Activated naive CD8-positive, alpha-beta T cell (primary cell): ENCODE results near the gene LCN6.
"Not testable (repeated sequence)": the region's sequence is repeated elsewhere in the genome, so short reads cannot be mapped to it uniquely, and the experiment has no call there.

ENCODE experiments used
- H3K27ac Mint-ChIP-seq: one replicate; pipeline ENCODE4 v1.8.0; 2021; ENCODE audit warnings: mixed read lengths
- H3K27me3 Mint-ChIP-seq: one replicate; pipeline ENCODE4 v1.8.0; 2021; ENCODE audit warnings: mixed read lengths
- H3K36me3 Mint-ChIP-seq: one replicate; pipeline ENCODE4 v1.8.0; 2021; ENCODE audit warnings: mixed read lengths
- H3K4me1 Mint-ChIP-seq: one replicate; pipeline ENCODE4 v1.8.0; 2021; ENCODE audit warnings: low read depth, mixed read lengths
- H3K4me3 Mint-ChIP-seq: one replicate; pipeline ENCODE4 v1.8.0; 2021; ENCODE audit warnings: mild to moderate bottlenecking, mixed read lengths
- H3K9me3 Mint-ChIP-seq: one replicate; pipeline ENCODE4 v1.8.0; 2021; ENCODE audit warnings: low read depth, mixed read lengths

The LCN6 gene

DNA sequence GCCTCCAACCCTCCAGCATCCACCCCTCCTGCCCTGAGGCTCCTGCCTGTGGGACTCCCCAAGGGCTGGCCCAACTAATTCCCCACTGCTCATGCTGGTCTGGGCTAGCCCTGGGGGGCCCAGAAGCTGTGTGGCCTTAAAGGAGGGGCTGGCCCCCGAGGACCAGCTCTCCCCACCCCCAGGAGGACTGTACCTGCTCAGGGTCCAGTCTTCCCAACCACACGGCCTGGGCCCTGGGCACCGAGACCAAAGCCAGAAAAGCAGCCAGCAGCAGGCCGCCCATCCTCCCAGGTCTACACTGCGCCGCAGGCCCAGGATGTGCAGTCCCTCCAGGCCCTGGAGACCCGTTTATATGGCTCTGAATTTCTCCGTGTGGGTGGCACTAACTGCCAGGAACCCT is at the start of gene LCN6:
TSS of gene LCN6 (minus strand) at position 325 of the 400 bp plus-strand sequence. CDS start at position 283, 42 bp downstream.
- Mint-ChIP-seq H3K4me3 (no peak within 1 kb of the TSS), H3K36me3 (peaks cover 6% of the 10 kb centered on the region), H3K27me3 (peaks cover 1% of the 10 kb centered on the region), H3K4me1 (peaks cover 5% of the 10 kb centered on the region), H3K9me3 (peaks cover 15% of the 10 kb centered on the region), H3K27ac (no peak within 1 kb of the TSS)

GRCh38 chr9:136796775-136797347 is 48.5 kb upstream of the LCN6 start:
- H3K4me1 Mint-ChIP-seq, result peaks cover 28% of the 10 kb centered on the region
- not testable (repeated sequence) for H3K27me3 Mint-ChIP-seq

GRCh38 chr9:136796238-136796774 is 48.0 kb upstream of the LCN6 start, which contains the start of gene CCDC183:
CCDC183 (plus strand) TSS chr9:136796338; CDS start chr9:136796398, 60 bp downstream.
- no peaks in the 10 kb centered on the region for H3K9me3 Mint-ChIP-seq
- H3K4me1 Mint-ChIP-seq, result peaks cover 27% of the 10 kb centered on the region
- no peaks in the 10 kb centered on the region for H3K27me3 Mint-ChIP-seq
- H3K4me3 Mint-ChIP-seq, result peak within 1 kb of the TSS; percentile 6
- no peaks in the 10 kb centered on the region for H3K36me3 Mint-ChIP-seq
- H3K27ac Mint-ChIP-seq, result no peak within 1 kb of the TSS

More at GRCh38 chr9:136796775-136797347, 48.5 kb upstream of the LCN6 start:
- peak overlapping the region; percentile 6 for H3K4me3 Mint-ChIP-seq
- not testable (repeated sequence) for H3K9me3 Mint-ChIP-seq, H3K36me3 Mint-ChIP-seq, H3K27ac Mint-ChIP-seq

- Mint-ChIP-seq H3K9me3 (no peaks in the 10 kb centered on the region), H3K27me3 (no peaks in the 10 kb centered on the region), H3K4me3 (no peak overlapping the region), H3K36me3 (no peaks in the 10 kb centered on the region), H3K27ac (no peak overlapping the region), H3K4me1 (peaks cover 22% of the 10 kb centered on the region)
Measured at GRCh38 chr9:136795000-136795348, 46.6 kb upstream of the LCN6 start.

DNA sequence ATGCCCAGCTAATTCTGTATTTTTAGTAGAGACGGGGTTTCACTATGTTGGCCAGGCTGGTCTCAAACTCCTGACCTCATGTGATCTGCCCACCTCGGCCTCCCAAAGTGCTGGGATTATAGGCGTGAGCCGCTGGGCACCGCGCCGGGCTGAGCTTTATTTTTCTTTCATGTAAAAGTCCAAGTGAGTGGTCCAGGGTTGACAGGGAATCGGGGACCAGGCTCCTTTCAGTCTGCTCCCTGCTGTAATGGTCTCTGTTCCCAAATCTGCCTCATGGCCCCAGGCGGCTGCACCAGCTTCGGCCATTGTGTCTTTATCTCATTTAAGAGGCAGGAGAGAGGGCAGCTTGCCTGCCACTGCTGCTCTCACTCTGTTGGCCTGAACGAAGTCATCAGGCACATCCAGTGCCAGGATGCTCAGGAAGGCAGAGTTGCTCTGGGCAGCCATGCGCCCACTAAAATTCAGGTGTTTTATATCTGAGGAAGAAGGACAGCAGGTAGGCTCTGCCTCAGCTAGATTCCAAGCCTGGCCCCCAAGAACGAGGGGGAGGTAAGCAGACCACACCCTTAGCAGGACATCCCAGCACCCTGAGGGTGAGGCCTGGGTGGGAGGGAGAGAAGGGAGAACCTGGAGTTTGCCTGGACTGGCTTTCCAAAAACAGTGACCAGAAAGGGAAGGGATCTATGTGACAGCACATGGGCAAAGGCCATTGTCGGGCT is 46.1 kb upstream of the LCN6 start:
- H3K27me3 Mint-ChIP-seq, result no peaks in the 10 kb centered on the region
- H3K4me1 Mint-ChIP-seq, result peaks cover 22% of the 10 kb centered on the region
- no peak overlapping the region for H3K27ac Mint-ChIP-seq
- no peak overlapping the region for H3K4me3 Mint-ChIP-seq
- no peaks in the 10 kb centered on the region for H3K36me3 Mint-ChIP-seq
- no peaks in the 10 kb centered on the region for H3K9me3 Mint-ChIP-seq

DNA sequence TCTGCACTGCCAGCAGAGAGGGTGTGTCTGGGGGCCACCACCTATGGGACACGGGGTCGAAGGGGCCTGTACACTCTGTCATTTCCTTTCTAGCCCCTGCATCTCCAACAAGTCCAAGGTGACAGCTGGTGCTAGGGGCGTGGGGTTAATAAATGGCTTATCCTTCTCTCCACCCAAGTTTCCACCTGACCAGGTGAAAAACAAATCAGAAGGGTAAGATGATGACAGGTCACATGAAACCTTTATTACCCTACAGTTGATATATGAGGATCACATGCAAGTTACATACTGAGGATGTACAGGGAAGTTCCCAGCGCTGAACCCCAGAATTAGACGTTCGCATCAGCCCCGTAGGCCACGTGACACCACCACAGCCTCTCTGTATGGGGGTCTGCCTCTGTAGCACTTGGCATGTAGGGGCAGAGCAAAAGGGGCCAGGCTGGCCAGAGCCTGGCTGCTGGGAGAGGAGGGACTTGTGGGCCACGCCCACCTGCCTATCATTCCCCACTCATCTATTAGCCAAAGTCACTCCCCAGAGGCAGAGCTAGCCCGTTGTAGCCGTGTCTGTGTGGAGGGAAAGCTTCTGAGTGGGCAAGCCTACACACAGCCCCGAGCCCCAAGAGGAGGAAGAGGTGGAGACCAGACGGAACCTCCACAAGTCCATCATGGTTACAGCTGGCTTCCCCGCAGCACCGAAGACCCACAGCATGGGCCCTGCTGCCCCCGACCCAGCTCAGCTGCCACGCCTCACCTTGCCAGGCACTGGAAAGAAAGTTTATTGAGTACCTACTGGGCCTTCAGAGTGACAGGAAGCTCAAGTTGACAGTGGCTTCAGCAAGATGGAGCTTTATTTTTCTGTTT is 45.0 kb upstream of the LCN6 start:
- peak overlapping the region; percentile 59 for H3K4me3 Mint-ChIP-seq
- no peaks in the 10 kb centered on the region for H3K9me3 Mint-ChIP-seq
- H3K36me3 Mint-ChIP-seq, result no peaks in the 10 kb centered on the region
- no peaks in the 10 kb centered on the region for H3K27me3 Mint-ChIP-seq
- peak overlapping the region; percentile 54 for H3K27ac Mint-ChIP-seq
- H3K4me1 Mint-ChIP-seq, result peaks cover 22% of the 10 kb centered on the region

GRCh38 chr9:136792321-136793085 is 44.2 kb upstream of the LCN6 start:
- no peak overlapping the region for H3K27ac Mint-ChIP-seq
- H3K4me3 Mint-ChIP-seq, result peak overlapping the region; percentile 84
- no peaks in the 10 kb centered on the region for H3K36me3 Mint-ChIP-seq
- H3K4me1 Mint-ChIP-seq, result peaks cover 27% of the 10 kb centered on the region
- H3K9me3 Mint-ChIP-seq, result no peaks in the 10 kb centered on the region
- no peaks in the 10 kb centered on the region for H3K27me3 Mint-ChIP-seq

DNA sequence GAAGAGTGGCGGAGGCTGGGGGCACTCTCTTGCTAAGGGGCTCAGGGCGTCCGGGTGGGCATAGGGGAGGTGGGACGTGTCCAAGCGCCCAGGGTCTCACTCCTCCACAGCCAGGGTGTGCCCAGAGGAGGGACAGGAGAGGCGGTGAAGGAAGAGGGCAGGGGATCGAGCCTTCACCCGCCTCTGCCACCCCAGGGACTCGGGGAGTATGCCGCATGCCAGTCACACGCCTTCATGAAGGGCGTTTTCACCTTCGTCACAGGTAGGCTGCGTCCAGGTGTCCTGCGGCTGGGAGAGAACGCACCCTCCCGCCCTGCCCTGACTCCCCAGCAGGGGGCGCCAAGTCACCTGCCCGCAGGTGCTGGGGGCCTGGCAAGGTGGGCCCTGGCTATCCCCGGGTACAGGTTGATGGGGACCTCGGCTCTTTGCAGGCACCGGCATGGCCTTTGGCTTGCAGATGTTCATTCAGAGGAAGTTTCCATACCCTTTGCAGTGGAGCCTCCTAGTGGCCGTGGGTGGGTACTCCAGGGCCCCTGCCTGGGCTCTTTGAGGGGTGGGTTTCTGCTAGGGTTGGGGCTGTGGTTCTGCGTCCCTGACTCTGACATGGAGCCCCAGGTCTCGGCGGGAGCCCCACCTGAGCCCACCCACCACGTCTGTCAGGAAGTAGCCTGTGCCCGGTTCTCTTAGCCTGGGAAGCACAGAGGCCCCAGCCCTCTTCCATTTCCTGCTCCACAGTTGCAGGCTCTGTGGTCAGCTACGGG is 43.4 kb upstream of the LCN6 start:
- H3K4me1 Mint-ChIP-seq, result peaks cover 26% of the 10 kb centered on the region
- no peaks in the 10 kb centered on the region for H3K36me3 Mint-ChIP-seq
- H3K27me3 Mint-ChIP-seq, result peaks cover 2% of the 10 kb centered on the region
- peak overlapping the region; percentile 84 for H3K4me3 Mint-ChIP-seq
- no peaks in the 10 kb centered on the region for H3K9me3 Mint-ChIP-seq
- peak overlapping the region; percentile 86 for H3K27ac Mint-ChIP-seq

GRCh38 chr9:136790640-136791515 is 42.6 kb upstream of the LCN6 start, which contains the start of gene TMEM141:
TMEM141 (plus strand) TSS chr9:136791344; CDS start chr9:136791371, 27 bp downstream.
- Mint-ChIP-seq H3K36me3 (no peaks in the 10 kb centered on the region), H3K27ac (peak within 1 kb of the TSS; percentile 86), H3K27me3 (peaks cover 2% of the 10 kb centered on the region), H3K4me3 (peak within 1 kb of the TSS; percentile 84), H3K4me1 (peaks cover 18% of the 10 kb centered on the region), H3K9me3 (no peaks in the 10 kb centered on the region)

DNA sequence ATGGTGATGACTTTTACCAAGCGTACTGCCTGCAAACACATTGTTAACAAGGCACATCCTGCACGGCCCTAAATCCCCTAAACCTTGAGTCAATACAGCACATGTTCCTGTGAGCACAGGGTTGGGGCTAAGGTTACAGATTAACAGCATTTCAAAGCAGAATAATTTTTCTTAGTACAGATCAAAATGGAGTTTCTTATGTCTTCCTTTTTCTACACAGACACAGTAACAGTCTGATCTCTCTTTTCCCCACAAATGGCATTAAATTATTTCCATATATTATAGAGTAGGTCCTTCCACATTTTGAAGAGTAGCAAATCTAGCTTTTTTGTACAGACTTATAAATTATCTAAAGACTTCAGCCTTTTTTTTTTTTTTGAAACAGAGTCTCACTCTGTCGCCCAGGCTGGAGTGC is 41.2 kb upstream of the LCN6 start:
- Mint-ChIP-seq H3K9me3 (no peaks in the 10 kb centered on the region), H3K36me3 (no peaks in the 10 kb centered on the region), H3K27ac (no peak overlapping the region), H3K4me1 (peaks cover 22% of the 10 kb centered on the region), H3K27me3 (peaks cover 2% of the 10 kb centered on the region), H3K4me3 (no peak overlapping the region)

GRCh38 chr9:136788644-136789522 is 40.6 kb upstream of the LCN6 start:
- not testable (repeated sequence) for H3K27ac Mint-ChIP-seq, H3K36me3 Mint-ChIP-seq, H3K4me3 Mint-ChIP-seq, H3K9me3 Mint-ChIP-seq, H3K27me3 Mint-ChIP-seq
- H3K4me1 Mint-ChIP-seq, result peaks cover 22% of the 10 kb centered on the region

DNA sequence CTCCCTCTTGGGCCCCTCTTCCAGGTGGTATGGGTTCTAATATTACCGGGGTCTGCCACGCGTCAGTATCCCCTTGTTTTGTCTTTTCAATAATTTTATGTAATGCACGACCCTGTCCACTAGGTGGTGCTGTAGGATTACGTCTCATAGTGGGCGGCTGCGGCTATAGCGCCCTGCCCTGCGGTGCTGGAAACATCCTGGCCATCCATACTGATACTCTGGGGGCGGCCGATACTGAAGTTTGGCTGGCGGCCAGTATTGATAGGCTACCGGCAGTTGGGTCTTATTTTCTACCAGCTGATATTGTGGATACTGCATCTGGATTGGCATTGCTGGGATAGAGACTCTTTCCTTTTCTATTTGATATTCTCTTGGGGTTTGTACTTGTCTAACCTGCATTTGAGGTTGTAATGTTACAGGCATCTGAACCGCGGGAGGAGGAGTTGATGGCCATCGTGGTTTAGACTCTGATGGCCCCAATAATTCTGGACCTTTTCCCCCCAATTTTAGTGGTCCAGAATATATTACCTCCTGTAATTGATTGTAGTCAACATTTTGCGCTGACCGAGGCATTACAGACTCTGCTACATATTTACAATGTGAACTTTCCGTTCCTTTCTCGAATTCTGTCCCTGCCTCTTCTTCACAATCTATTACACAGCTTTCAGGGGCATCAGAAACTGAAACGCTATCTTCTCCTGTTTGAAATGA is 39.5 kb upstream of the LCN6 start:
- no peak overlapping the region for H3K27ac Mint-ChIP-seq
- no peak overlapping the region for H3K4me3 Mint-ChIP-seq
- peaks cover 20% of the 10 kb centered on the region for H3K4me1 Mint-ChIP-seq
- no peaks in the 10 kb centered on the region for H3K9me3 Mint-ChIP-seq
- H3K27me3 Mint-ChIP-seq, result peaks cover 2% of the 10 kb centered on the region
- H3K36me3 Mint-ChIP-seq, result no peaks in the 10 kb centered on the region
